Measurements from ENCODE around the gene SEMA3E.

SEMA3E gene

DNA sequence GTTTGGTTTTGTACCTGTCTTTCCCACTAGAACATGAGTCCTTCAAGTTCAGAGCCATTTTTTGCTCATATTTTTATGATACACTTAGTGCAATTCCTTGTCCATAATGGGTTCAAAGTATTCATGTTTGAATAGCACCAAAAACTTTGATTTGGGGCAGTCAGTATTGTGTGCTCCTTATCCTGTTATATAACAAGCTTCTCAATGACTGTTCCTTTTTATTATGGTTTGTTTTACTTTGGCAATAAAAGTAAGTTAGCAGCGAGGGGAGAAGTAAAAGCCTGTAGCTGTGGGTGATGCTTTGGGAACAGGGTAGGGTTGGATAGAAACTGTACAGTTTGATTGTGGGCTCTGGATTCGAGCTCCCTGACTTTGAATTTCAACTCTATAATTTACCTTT is 311.9 kb downstream of the SEMA3E start:
- no peak for DNase-seq

DNA sequence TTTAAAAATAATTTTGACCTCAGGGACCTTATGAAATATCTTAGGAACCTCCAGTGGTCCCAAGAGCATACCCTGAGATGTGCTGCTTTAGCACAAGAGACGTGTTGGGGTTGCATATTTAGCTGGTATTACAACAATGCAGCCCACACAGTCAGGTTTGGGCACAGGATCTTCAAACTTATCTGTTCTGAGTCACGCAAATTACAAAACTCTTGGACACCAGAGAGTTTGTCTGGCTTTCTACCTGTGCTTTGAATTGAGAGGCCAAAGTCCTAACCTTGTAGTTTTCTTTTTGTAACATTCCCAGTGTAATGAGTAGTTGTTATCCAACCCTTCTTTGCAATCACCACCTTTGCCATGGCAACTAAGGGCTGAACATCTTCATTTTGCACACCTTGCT is 322.7 kb downstream of the SEMA3E start:
- DNase-seq: no peak

DNA sequence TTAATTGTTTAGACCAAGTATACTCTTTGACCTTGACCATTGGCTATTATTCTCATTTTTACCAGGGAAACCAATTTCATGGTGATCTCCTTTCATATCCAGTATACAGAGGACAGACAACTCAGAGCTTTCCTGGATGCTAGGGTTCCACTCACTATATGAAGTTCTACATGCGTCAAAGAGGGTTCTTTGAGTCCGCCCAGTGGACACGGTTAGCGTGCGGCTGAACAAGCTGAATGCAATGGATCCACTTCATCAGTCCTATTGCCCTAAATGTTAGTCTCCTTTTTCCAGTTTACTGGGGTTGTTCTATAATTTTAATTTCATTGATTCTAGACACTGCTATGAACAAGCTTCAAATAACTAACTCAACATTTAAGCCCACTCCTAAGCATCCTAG is 323.9 kb downstream of the SEMA3E start:
- DNase-seq: no peak

GRCh38 chr7:83324596-83324995 is 324.3 kb downstream of the SEMA3E start:
- no peak for DNase-seq

GRCh38 chr7:83321011-83321410 is 327.9 kb downstream of the SEMA3E start:
- no peak for DNase-seq

DNA sequence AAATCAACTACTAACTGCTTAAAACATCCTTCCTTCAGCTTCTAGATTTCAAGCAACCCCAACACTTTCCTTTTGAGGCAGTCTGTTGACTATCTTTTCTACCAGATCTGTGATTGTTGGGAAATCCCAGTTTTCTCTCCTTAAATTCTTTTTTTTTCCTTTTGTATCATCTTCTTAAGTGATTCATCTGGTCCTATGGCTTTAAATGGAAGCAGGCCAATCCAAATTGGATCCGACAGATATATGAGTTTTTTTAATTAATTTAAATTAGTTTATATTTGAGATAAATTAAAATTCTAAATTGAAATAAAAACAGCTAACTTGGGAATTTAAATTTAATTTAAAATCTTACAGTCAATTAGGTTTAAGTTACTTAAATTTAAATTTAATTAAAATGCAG is 335.0 kb downstream of the SEMA3E start:
- no peak for DNase-seq

Data from fibroblast of skin of right biceps (primary cell).